Bronchial epithelial cell (primary cell): Measurements from ENCODE around the gene JARID2. TPM values are rescaled to one million over a fixed set of nuclear protein-coding genes. Genes with fewer than 3 reads are reported as not detected.

Experiments used
- DNase-seq: peaks from one replicate; pipeline ENCODE4 v3.0.0-alpha.2; 2010; ENCODE audit warnings: low read depth
- FAIRE-seq: peaks from 2 replicates; lab custom pipeline; 2011; peaks lifted over from hg19 to GRCh38; lab: Jason Lieb, UNC
- H3K27me3 ChIP-seq: 2 replicates; pipeline ENCODE4 v1.5.1; 2011; ENCODE audit warnings: low read length; ENCODE audit not compliant: control insufficient read depth, insufficient read depth
- H3K36me3 ChIP-seq: 2 replicates; pipeline ENCODE4 v1.5.1; 2011; ENCODE audit warnings: low read length; ENCODE audit not compliant: control insufficient read depth, insufficient read depth
- H3K4me3 ChIP-seq: 2 replicates; pipeline ENCODE4 v1.5.1; 2011; ENCODE audit warnings: mild to moderate bottlenecking, low read depth, low read length, control low read depth
- total RNA-seq: library from RNA; depleted of rRNA; stranded (reverse); fragments of >200 nt; gene quantifications from 2 replicates; pipeline ENCODE4 v1.2.1, GENCODE V29; 2014
- TF ChIP-seq, protein P1 (sequence below): IDR thresholded peaks from 2 replicates; pipeline ENCODE4 v1.5.1; 2011; ENCODE audit warnings: mild to moderate bottlenecking, moderate library complexity, low read length, control low read depth, inconsistent platforms; ENCODE audit not compliant: insufficient read depth, severe bottlenecking

JARID2 gene
- total RNA-seq, 1 donor from 2014 or later, result 29.2 TPM

DNA sequence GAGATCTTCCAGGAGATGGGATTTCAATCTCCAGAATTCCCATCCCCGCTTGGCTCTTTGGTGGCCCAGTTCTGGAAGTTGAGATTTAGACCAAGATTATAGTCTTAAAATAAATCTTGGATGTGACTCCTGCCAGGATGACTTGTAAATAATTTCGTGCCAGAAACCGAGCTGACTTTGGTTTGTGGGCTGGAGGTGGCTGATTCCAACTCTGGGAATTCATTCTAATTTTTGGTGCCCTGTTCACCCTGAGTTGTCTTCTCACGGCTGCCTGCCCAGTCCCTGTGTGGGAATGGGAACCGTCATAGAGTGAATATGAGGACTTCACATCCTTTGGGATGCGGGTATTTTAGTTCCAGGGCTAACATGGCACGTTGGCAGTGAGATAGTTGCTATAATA lies 64.8 kb downstream of the JARID2 start:
- FAIRE-seq (no peak), DNase-seq (no peak)
- TF ChIP-seq, protein P1, sequence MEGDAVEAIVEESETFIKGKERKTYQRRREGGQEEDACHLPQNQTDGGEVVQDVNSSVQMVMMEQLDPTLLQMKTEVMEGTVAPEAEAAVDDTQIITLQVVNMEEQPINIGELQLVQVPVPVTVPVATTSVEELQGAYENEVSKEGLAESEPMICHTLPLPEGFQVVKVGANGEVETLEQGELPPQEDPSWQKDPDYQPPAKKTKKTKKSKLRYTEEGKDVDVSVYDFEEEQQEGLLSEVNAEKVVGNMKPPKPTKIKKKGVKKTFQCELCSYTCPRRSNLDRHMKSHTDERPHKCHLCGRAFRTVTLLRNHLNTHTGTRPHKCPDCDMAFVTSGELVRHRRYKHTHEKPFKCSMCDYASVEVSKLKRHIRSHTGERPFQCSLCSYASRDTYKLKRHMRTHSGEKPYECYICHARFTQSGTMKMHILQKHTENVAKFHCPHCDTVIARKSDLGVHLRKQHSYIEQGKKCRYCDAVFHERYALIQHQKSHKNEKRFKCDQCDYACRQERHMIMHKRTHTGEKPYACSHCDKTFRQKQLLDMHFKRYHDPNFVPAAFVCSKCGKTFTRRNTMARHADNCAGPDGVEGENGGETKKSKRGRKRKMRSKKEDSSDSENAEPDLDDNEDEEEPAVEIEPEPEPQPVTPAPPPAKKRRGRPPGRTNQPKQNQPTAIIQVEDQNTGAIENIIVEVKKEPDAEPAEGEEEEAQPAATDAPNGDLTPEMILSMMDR, result no peak
- Histone ChIP-seq H3K27me3 (no peaks in the 10 kb centered on the region), H3K4me3 (no peak overlapping the region), H3K36me3 (peaks cover 3% of the 10 kb centered on the region)

DNA sequence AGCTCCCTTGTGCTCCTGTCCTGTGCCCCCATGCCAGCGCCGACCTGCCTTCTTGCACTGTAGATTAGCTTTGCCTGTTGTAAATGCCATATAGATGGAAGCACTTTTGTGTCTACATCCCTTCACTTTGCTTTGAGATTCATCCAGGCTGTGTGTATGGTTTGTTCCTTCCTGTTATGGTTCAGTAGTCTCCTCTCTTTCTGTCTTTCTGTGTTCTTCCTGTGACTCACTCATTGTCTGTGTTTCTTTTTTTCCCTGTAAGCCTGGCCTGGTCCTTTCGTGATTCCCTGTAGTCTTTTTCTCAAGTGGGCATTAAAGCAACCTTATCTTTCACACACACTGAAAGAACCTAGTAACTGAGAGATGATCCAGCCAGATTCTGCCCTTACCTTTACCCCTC lies 66.6 kb downstream of the JARID2 start:
- no peak for FAIRE-seq
- peak; percentile 43 for DNase-seq
- no peaks in the 10 kb centered on the region for H3K27me3 ChIP-seq

GRCh38 chr6:15313367-15313766 lies 67.5 kb downstream of the JARID2 start:
- DNase-seq (no peak), FAIRE-seq (no peak)
- Histone ChIP-seq H3K27me3 (no peaks in the 10 kb centered on the region), H3K36me3 (peaks cover 2% of the 10 kb centered on the region), H3K4me3 (no peak overlapping the region)
- TF ChIP-seq, protein P1, result no peak

More for the DNA sequence above, 66.6 kb downstream of the JARID2 start:
- Histone ChIP-seq H3K36me3 (peaks cover 2% of the 10 kb centered on the region), H3K4me3 (no peak overlapping the region)
- TF ChIP-seq, protein P1, result no peak

DNA sequence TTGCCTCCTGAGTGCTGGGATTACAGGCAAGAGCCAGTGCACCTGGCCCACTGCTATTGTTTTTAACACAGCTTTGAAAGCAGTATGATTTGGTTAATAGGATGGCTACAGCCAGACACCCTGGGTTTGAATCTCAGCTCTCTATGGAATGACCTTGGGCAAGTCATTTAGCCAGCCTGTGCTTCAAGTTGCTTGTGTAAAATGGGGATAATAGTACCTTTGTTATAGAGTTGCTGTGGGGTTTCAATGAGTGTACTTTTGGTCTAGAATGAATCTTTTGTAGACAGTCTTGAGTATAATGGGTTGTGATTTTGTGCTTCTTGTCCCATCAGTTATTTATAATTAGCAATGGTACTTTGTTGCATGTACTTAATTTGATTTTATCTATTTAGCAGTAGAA lies 70.9 kb downstream of the JARID2 start:
- DNase-seq (no peak), FAIRE-seq (no peak)
- Histone ChIP-seq H3K36me3 (no peaks in the 10 kb centered on the region), H3K4me3 (no peak overlapping the region), H3K27me3 (no peaks in the 10 kb centered on the region)
- TF ChIP-seq, protein P1, result no peak

DNA sequence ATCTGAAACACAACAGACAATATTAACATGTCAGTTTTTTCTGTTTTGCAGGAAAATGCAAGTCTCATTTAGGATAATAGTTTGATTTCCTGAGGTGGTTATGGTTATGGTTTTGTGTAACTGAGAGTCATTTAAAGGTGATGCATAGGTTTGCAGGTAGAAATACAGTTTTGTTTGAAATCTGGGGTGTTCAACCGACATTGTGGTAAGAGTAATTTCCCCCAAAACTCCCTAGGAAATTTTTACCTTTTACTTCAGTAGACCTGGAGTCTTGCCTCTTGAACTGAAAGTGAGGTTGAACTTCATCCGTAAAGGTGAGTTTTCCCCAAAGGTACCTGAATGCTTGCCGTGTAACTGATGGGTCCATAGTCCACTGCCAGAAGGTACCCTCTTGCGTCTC lies 71.4 kb downstream of the JARID2 start:
- Histone ChIP-seq H3K4me3 (no peak overlapping the region), H3K36me3 (no peaks in the 10 kb centered on the region), H3K27me3 (no peaks in the 10 kb centered on the region)
- TF ChIP-seq, protein P1, result no peak
- DNase-seq (no peak), FAIRE-seq (no peak)

DNA sequence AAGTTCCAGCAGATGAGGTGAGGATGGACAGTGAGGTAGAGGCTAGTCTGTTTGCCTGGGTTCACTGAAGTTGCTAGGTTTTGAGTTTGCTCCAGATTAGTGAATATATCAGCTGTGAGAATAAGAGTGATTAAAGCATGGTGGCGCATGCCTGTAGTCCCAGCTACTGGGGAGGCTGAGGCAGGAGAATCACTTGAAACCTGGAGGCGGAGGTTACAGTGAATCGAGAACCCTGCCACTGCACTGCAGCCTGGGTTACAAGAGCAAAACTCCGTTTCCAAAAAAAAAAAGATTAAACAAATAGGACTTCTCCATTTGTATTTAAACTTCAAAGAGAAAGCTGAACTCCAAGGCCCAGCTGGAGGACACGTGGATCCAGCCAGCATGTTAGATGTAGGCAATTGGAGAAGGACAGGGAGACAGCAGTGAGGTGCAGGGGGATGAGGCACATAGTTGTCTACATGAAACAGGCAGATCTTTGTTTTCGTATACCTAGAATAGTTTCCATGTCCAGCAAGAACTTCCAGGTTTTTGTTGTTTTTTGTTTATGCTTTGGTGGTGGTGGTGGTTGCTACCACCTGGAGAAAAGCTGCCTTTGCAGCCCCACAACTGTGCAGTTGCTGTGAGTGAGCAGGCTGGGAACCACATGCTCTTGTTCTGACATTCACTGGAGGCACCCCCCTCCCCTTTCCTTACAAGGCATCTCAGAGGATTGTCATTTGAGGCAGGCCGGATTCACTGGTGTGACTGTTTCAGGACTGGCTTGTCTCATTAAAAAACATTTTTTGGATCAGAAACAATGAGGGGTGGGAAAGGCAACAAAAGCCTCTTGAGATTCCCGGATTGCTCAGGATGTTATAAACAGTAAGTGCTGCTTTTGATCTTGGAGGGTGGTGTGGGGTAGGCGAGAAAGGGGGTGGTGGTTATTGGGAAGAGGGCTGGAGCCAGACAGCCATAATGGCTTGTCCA lies 72.3 kb downstream of the JARID2 start:
- FAIRE-seq, result no peak
- no peak for DNase-seq
- H3K27me3 ChIP-seq, result no peaks in the 10 kb centered on the region
- H3K36me3 ChIP-seq, result no peaks in the 10 kb centered on the region
- H3K4me3 ChIP-seq, result no peak overlapping the region
- TF ChIP-seq, protein P1, result no peak
